Panc1 (cell line): ENCODE results near the gene INSYN1. TPM values are rescaled to one million over a fixed set of nuclear protein-coding genes. Genes with fewer than 3 reads are reported as not detected.

Source experiments
- ATAC-seq: fragments of 200-7000 bp; cut with Tn5 transposase; 2 replicates; pipeline ENCODE4 v1.9.1; 2020; ENCODE audit warnings: mild to moderate bottlenecking, moderate library complexity
- BruUV-seq: library from RNA; stranded (reverse); fragments of 400-500 nt; replicated peaks from 2 replicates; lab custom pipeline; 2021; lab: Mats Ljungman, UMichigan
- CTCF ChIA-PET: fragments of 300-600 bp; sonication (Branson Sonifier 250); formaldehyde crosslinking; loops from one replicate; lab custom pipeline; 2022; ENCODE audit warnings: antibody characterized with exemption; lab: Charles Lee
- POLR2A ChIA-PET: fragments of 300-600 bp; sonication (Branson Sonifier 250); formaldehyde crosslinking; loops from one replicate; lab custom pipeline; 2022; ENCODE audit warnings: antibody characterized with exemption; lab: Charles Lee
- DNase-seq: peaks from one replicate; pipeline ENCODE4 v3.0.0-alpha.2; 2010; ENCODE audit warnings: low read depth, low spot score
- H3K27ac ChIP-seq: 2 replicates; pipeline ENCODE4 v1.5.1; 2011; ENCODE audit warnings: mild to moderate bottlenecking, low read length, inconsistent platforms
- H3K27me3 ChIP-seq: fragments of 200-500 bp; sonication (Bioruptor generic); 2 replicates; pipeline ENCODE4 v1.6.0; 2014; ENCODE audit warnings: low read length, inconsistent platforms; ENCODE audit not compliant: control insufficient read depth, insufficient read depth
- H3K36me3 ChIP-seq: fragments of 200-500 bp; sonication (Bioruptor generic); 2 replicates; pipeline ENCODE4 v1.5.1; 2014; ENCODE audit warnings: inconsistent platforms, mild to moderate bottlenecking, low read length, moderate library complexity; ENCODE audit not compliant: control insufficient read depth, insufficient read depth
- H3K4me1 ChIP-seq: 2 replicates; pipeline ENCODE4 v1.5.1; 2011; ENCODE audit warnings: inconsistent platforms, mild to moderate bottlenecking, low read length, moderate library complexity; ENCODE audit not compliant: control insufficient read depth, insufficient read depth
- H3K4me3 ChIP-seq, 2 experiments: 2 replicates each; pipeline ENCODE4 v1.5.1; 2011 to 2012; ENCODE audit warnings: low read depth in 2 of 2, low read length in 2 of 2, mild to moderate bottlenecking in 2 of 2, inconsistent platforms in 1 of 2, moderate library complexity in 1 of 2
- H3K9me3 ChIP-seq: fragments of 200-500 bp; sonication (Bioruptor generic); 2 replicates; pipeline ENCODE4 v1.5.1; 2014; ENCODE audit warnings: low read depth, mild to moderate bottlenecking, inconsistent platforms, low read length, moderate library complexity; ENCODE audit not compliant: control insufficient read depth, insufficient read depth
- POLR2AphosphoS5 ChIP-seq: IDR thresholded peaks from 2 replicates; pipeline ENCODE4 v1.6.1; 2012; ENCODE audit warnings: mild to moderate bottlenecking, low read depth, low read length, moderate library complexity
- SIN3A ChIP-seq: IDR thresholded peaks from 2 replicates; pipeline ENCODE4 v1.6.1; 2012; ENCODE audit warnings: low read depth, mild to moderate bottlenecking, low read length, moderate library complexity, borderline replicate concordance; ENCODE audit not compliant: insufficient read depth
- TCF7L2 ChIP-seq: IDR thresholded peaks from 2 replicates; pipeline ENCODE4 v1.6.1; 2011; ENCODE audit warnings: mild to moderate bottlenecking, low read depth, low read length, inconsistent platforms
- in situ Hi-C: cut with HindIII; loops from 2 replicates; pipeline ENCODE4 v1.10.0; 2016; ENCODE audit warnings: low sequenced_read_pairs, low pct_unique_long_range_greater_than_20kb
- intact Hi-C: fragments of 100-400 bp; cut with micrococcal nuclease; formaldehyde crosslinking; loops from one replicate; pipeline ENCODE4 v1.10.0; 2022; ENCODE audit not compliant: unreplicated experiment
- total RNA-seq: library from RNA; stranded (reverse); gene quantifications from one replicate; pipeline ENCODE4 v1.2.1, GENCODE V29; 2021; ENCODE audit not compliant: unreplicated experiment
- TF ChIP-seq, protein P1 (sequence below): fragments of 450-650 bp; IDR thresholded peaks from 2 replicates; pipeline ENCODE4 v1.5.1; 2017; ENCODE audit warnings: mild to moderate bottlenecking
- TF ChIP-seq, protein P2 (sequence below), 2 experiments: IDR thresholded peaks; 2 replicates each; pipeline ENCODE4 v1.6.1; 2011 to 2012; ENCODE audit warnings: low read depth in 2 of 2, control low read depth in 1 of 2, low read length in 1 of 2, mild to moderate bottlenecking in 1 of 2, moderate library complexity in 1 of 2; ENCODE audit not compliant: insufficient read depth in 1 of 2

Gene INSYN1
- total RNA-seq, 1 experiment from 2014 or later = 2.6 TPM

DNA sequence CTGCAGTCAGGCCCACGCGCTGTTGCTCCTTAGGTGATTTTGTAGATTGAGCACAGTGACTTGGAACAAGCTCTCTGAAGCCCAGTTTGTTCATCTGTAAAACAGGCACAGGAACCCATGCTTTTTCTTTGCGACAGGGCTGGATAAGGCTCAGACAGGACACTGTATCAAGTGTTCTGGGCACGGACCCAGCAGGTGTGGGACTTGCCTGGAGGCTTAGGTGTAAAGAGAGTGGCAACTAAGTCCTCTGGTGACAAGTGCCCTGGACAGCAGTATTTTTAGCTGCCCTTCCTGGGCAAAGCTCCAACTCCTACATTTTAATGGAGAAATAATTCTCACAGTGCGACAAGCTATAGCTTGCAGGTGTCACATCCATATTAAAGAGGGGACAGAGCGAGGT lies 36.7 kb downstream of the INSYN1 start:
- ChIA-PET POLR2A (no interaction called here), CTCF (no interaction called here)
- BruUV-seq = no TSS peak
- H3K9me3 ChIP-seq = no peaks in the 10 kb centered on the region
- DNase-seq (no peak), ATAC-seq (no peak)
- H3K27ac ChIP-seq = no peak overlapping the region
- intact Hi-C loops (no loop called here), in situ Hi-C loops (no loop called here)
- H3K4me3 ChIP-seq = no peak overlapping the region
- no peaks in the 10 kb centered on the region for H3K27me3 ChIP-seq
- H3K36me3 ChIP-seq = no peaks in the 10 kb centered on the region
- TF ChIP-seq, protein P1, sequence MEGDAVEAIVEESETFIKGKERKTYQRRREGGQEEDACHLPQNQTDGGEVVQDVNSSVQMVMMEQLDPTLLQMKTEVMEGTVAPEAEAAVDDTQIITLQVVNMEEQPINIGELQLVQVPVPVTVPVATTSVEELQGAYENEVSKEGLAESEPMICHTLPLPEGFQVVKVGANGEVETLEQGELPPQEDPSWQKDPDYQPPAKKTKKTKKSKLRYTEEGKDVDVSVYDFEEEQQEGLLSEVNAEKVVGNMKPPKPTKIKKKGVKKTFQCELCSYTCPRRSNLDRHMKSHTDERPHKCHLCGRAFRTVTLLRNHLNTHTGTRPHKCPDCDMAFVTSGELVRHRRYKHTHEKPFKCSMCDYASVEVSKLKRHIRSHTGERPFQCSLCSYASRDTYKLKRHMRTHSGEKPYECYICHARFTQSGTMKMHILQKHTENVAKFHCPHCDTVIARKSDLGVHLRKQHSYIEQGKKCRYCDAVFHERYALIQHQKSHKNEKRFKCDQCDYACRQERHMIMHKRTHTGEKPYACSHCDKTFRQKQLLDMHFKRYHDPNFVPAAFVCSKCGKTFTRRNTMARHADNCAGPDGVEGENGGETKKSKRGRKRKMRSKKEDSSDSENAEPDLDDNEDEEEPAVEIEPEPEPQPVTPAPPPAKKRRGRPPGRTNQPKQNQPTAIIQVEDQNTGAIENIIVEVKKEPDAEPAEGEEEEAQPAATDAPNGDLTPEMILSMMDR = no peak
- TF ChIP-seq, protein P2, sequence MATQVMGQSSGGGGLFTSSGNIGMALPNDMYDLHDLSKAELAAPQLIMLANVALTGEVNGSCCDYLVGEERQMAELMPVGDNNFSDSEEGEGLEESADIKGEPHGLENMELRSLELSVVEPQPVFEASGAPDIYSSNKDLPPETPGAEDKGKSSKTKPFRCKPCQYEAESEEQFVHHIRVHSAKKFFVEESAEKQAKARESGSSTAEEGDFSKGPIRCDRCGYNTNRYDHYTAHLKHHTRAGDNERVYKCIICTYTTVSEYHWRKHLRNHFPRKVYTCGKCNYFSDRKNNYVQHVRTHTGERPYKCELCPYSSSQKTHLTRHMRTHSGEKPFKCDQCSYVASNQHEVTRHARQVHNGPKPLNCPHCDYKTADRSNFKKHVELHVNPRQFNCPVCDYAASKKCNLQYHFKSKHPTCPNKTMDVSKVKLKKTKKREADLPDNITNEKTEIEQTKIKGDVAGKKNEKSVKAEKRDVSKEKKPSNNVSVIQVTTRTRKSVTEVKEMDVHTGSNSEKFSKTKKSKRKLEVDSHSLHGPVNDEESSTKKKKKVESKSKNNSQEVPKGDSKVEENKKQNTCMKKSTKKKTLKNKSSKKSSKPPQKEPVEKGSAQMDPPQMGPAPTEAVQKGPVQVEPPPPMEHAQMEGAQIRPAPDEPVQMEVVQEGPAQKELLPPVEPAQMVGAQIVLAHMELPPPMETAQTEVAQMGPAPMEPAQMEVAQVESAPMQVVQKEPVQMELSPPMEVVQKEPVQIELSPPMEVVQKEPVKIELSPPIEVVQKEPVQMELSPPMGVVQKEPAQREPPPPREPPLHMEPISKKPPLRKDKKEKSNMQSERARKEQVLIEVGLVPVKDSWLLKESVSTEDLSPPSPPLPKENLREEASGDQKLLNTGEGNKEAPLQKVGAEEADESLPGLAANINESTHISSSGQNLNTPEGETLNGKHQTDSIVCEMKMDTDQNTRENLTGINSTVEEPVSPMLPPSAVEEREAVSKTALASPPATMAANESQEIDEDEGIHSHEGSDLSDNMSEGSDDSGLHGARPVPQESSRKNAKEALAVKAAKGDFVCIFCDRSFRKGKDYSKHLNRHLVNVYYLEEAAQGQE (IDR thresholded peaks at IDR 0.05; ENCODE audit: insufficient read depth in 1 of 2, low read depth in 2 of 2, low read length in 1 of 2) = no peak
- TF ChIP-seq POLR2AphosphoS5 (no peak), SIN3A (no peak), TCF7L2 (no peak)
- H3K4me1 ChIP-seq = 0 out of 2 replicates have a peak, but pooled peaks cover 2% of the 10 kb centered on the region

DNA sequence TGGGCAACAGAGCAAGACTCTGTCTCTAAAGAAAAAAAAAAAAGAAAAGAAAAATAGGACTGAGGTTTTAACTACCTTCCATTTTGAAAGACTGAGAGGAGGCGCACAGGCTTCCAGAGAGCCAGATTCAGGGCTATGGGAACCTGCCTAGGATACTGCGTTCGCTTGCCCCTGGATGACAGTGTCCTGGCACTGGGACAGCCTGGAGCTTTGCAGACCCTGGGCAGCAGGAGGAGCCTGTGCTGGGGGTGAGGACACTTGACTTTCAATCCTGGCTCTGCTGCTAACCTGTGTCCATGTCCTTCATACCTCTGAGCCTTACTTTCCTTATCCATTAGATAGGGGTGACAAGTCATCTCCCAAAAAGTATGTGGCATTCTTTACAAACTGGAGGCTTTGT lies 37.7 kb downstream of the INSYN1 start:
- CTCF ChIA-PET = interaction anchor here (0.7 kb wide), 1 partner anchor 279 kb away, joined by 5 read pairs; the partner anchor contains the start of gene PML
- POLR2A ChIA-PET = no interaction called here
- Histone ChIP-seq H3K27ac (no peak overlapping the region), H3K36me3 (no peaks in the 10 kb centered on the region), H3K4me3 (no peak overlapping the region), H3K4me1 (0 out of 2 replicates have a peak, but pooled peaks cover 2% of the 10 kb centered on the region), H3K27me3 (no peaks in the 10 kb centered on the region), H3K9me3 (no peaks in the 10 kb centered on the region)
- TF ChIP-seq SIN3A (no peak), TCF7L2 (no peak), POLR2AphosphoS5 (no peak)
- TF ChIP-seq, protein P1 = no peak
- TF ChIP-seq, protein P2 (IDR thresholded peaks at IDR 0.05; ENCODE audit: insufficient read depth in 1 of 2, low read depth in 2 of 2, low read length in 1 of 2) = no peak
- DNase-seq (no peak), ATAC-seq (no peak)
- intact Hi-C loops = no loop called here
- in situ Hi-C loops = no loop called here
- BruUV-seq = no TSS peak
